B cell (primary cell): ENCODE data around the gene GPRASP3. TPM values are rescaled to one million over a fixed set of nuclear protein-coding genes. Genes with fewer than 3 reads are reported as not detected.

Experiments used
- ATAC-seq: fragments of 200-7000 bp; cut with Tn5 transposase; one replicate; pipeline ENCODE4 v1.10.0; 2021; ENCODE audit warnings: low read depth, mild to moderate bottlenecking, moderate number of reproducible peaks, moderate library complexity
- CTCF ChIA-PET: fragments of 350-600 bp; sonication (Branson Sonifier 250); formaldehyde crosslinking; loops from one replicate; lab custom pipeline; 2021; ENCODE audit warnings: antibody characterized with exemption, inconsistent platforms; lab: Charles Lee
- POLR2A ChIA-PET: fragments of 350-600 bp; sonication (Branson Sonifier 250); formaldehyde crosslinking; loops from one replicate; lab custom pipeline; 2021; ENCODE audit warnings: antibody characterized with exemption; lab: Charles Lee
- DNase-seq: peaks from one replicate; pipeline ENCODE4 v3.0.0; 2013
- H2AFZ ChIP-seq: 2 replicates; pipeline ENCODE4 v1.6.1; 2012; ENCODE audit warnings: mild to moderate bottlenecking, low read depth, low read length; ENCODE audit not compliant: insufficient read depth, poor library complexity, severe bottlenecking
- H3K27ac ChIP-seq, 2 donors: 1 replicate in 1 of 2; 2 replicates in 1 of 2; pipeline ENCODE4 v1.5.1; 2012 to 2013; ENCODE audit warnings: low read length in 2 of 2, mild to moderate bottlenecking in 2 of 2, moderate library complexity in 1 of 2
- H3K27me3 ChIP-seq, 4 experiments: fragments of 200-600 bp in 1 of 4; sonication (generic) in 1 of 4; replicated peaks in 1 of 4; 1 replicate in 2 of 4; 2 replicates in 2 of 4; pipeline versions ENCODE4 v1.6.1 to v1.7.0; 2013 to 2016; ENCODE audit warnings: low read length in 3 of 4, mild to moderate bottlenecking in 2 of 4, mixed read lengths in 1 of 4, moderate library complexity in 1 of 4; ENCODE audit not compliant: insufficient read depth in 4 of 4, control insufficient read depth in 3 of 4; ENCODE audit errors: control extremely low read depth in 1 of 4
- H3K36me3 ChIP-seq, 2 experiments: replicated peaks in 1 of 2; 1 replicate in 1 of 2; 2 replicates in 1 of 2; pipeline versions ENCODE4 v1.6.1 to v1.7.1; 2013; ENCODE audit warnings: low read length in 1 of 2; ENCODE audit not compliant: insufficient read depth in 2 of 2, control insufficient read depth in 1 of 2; ENCODE audit errors: control extremely low read depth in 1 of 2, extremely low read depth in 1 of 2
- H3K4me1 ChIP-seq, 2 donors: fragments of 200-600 bp in 1 of 2; sonication (generic) in 1 of 2; 1 replicate in 1 of 2; 2 replicates in 1 of 2; pipeline versions ENCODE4 v1.5.1 to v1.6.1; 2013 to 2017; ENCODE audit warnings: low read length in 2 of 2; ENCODE audit not compliant: control insufficient read depth in 2 of 2, insufficient read depth in 2 of 2
- H3K4me2 ChIP-seq: replicated peaks from 2 replicates; pipeline ENCODE3; 2012; ENCODE audit warnings: mild to moderate bottlenecking, low read depth, low read length; ENCODE audit not compliant: poor library complexity, severe bottlenecking
- H3K4me3 ChIP-seq, 5 experiments: fragments of 200-600 bp in 1 of 5; sonication (generic) in 1 of 5; 1 replicate in 3 of 5; 2 replicates in 2 of 5; pipeline versions ENCODE4 v1.5.1 to v1.7.0; 2011 to 2016; ENCODE audit warnings: low read length in 4 of 5, mild to moderate bottlenecking in 4 of 5, low read depth in 2 of 5, control low read depth in 1 of 5, moderate library complexity in 1 of 5; ENCODE audit not compliant: insufficient read depth in 1 of 5; ENCODE audit errors: control extremely low read depth in 1 of 5, extremely low read depth in 1 of 5
- H3K79me2 ChIP-seq: fragments of 200-600 bp; sonication (generic); one replicate; pipeline ENCODE4 v1.6.0; 2016; ENCODE audit warnings: low read length; ENCODE audit not compliant: control insufficient read depth, insufficient read depth
- H3K9ac ChIP-seq: fragments of 200-600 bp; sonication (generic); 2 replicates; pipeline ENCODE4 v1.6.1; 2017; ENCODE audit warnings: mild to moderate bottlenecking, low read length, moderate library complexity
- H3K9me3 ChIP-seq, 3 donors: one replicate each; pipeline versions ENCODE4 v1.6.1 to v1.7.1; 2013; ENCODE audit warnings: low read length in 2 of 3; ENCODE audit not compliant: control insufficient read depth in 2 of 3, insufficient read depth in 1 of 3; ENCODE audit errors: control extremely low read depth in 1 of 3
- H4K20me1 ChIP-seq: 2 replicates; pipeline ENCODE4 v1.6.0; 2012; ENCODE audit warnings: mild to moderate bottlenecking, low read length; ENCODE audit not compliant: insufficient read depth, control insufficient read depth, poor library complexity, severe bottlenecking
- H3K27ac Mint-ChIP-seq: one replicate; pipeline ENCODE4 v1.8.0; 2021; ENCODE audit warnings: mixed read lengths
- H3K27me3 Mint-ChIP-seq: one replicate; pipeline ENCODE4 v1.8.0; 2021; ENCODE audit warnings: mixed read lengths
- H3K4me1 Mint-ChIP-seq: one replicate; pipeline ENCODE4 v1.8.0; 2021; ENCODE audit warnings: mixed read lengths
- H3K4me3 Mint-ChIP-seq: one replicate; pipeline ENCODE4 v1.8.0; 2021; ENCODE audit warnings: mixed read lengths
- H3K9me3 Mint-ChIP-seq: one replicate; pipeline ENCODE4 v1.8.0; 2022; ENCODE audit warnings: mixed read lengths; ENCODE audit not compliant: insufficient read depth
- CTCF ChIP-seq: fragments of 200-600 bp; IDR thresholded peaks from one replicate; pipeline ENCODE4 v1.8.0; 2022; ENCODE audit warnings: antibody characterized with exemption, mild to moderate bottlenecking
- EZH2 ChIP-seq: IDR thresholded peaks from 2 replicates; pipeline ENCODE4 v1.6.1; 2012; ENCODE audit warnings: borderline replicate concordance, low read depth, mild to moderate bottlenecking, moderate library complexity, low read length; ENCODE audit not compliant: insufficient read depth, poor library complexity, severe bottlenecking
- WGBS: methylation state at CpG from one replicate; pipeline ENCODE4 v1.1.5; 2013; ENCODE audit warnings: missing lambda C conversion rate; ENCODE audit not compliant: insufficient coverage; 5-methylcytosine and 5-hydroxymethylcytosine counted together
- intact Hi-C: fragments of 100-400 bp; cut with micrococcal nuclease; formaldehyde crosslinking; loops from one replicate; pipeline ENCODE4 v1.10.0; 2022
- polyA plus RNA-seq: library from polyadenylated mRNA; depleted of rRNA; stranded (reverse); fragments of >200 nt; gene quantifications from 2 replicates; pipeline ENCODE4 v1.2.3, GENCODE V29; 2012
- total RNA-seq, 2 donors: library from RNA; stranded (reverse); fragments of 120-200 nt in 1 of 2; gene quantifications; 1 replicate in 1 of 2; 2 replicates in 1 of 2; pipeline versions ENCODE4 v1.2.3 to v1.2.4, GENCODE V29; 2013 to 2022

Gene GPRASP3
- total and polyA plus RNA-seq, 2 donors (not counting 1 experiment from before 2014, with no cell fraction given), result 0.28 to 0.89 TPM

- Histone ChIP-seq H3K4me3 (no peak overlapping the region), H4K20me1 (no peaks in the 10 kb centered on the region), H3K27me3 (no peaks in the 10 kb centered on the region), H3K9ac (no peak overlapping the region), H3K79me2 (no peaks in the 10 kb centered on the region), H2AFZ (no peak overlapping the region), H3K9me3 (no peaks in the 10 kb centered on the region), H3K36me3 (no peaks in the 10 kb centered on the region), H3K4me1 (peaks cover 5 to 6% of the 10 kb centered on the region in 2 donors), H3K27ac (no peak overlapping the region), H3K4me2 (no peak overlapping the region)
- peaks cover 12% of the 10 kb centered on the region for H3K4me1 Mint-ChIP-seq
- H3K27me3 Mint-ChIP-seq, result no peaks in the 10 kb centered on the region
- no peak overlapping the region for H3K4me3 Mint-ChIP-seq
- H3K9me3 Mint-ChIP-seq, result no peaks in the 10 kb centered on the region
- no CpG with 5 or more reads among the region's 4 CpGs for WGBS
- TF ChIP-seq CTCF (no peak), EZH2 (no peak)
- CTCF ChIA-PET, result no interaction called here
- H3K27ac Mint-ChIP-seq, result no peak overlapping the region
- DNase-seq (no peak), ATAC-seq (no peak)
- intact Hi-C loops, result loop anchor here (5.0 kb wide), 2 partner anchors 109 to 169 kb away; partner anchors contain the start of gene ARMCX5
- POLR2A ChIA-PET, result no interaction called here
These were observed 45.3 kb downstream of the GPRASP3 start for GRCh38 chrX:102765809-102766208.

GRCh38 chrX:102767287-102767686 is 46.7 kb downstream of the GPRASP3 start:
- H3K4me3 ChIP-seq, result no peak overlapping the region
- no peaks in the 10 kb centered on the region for H4K20me1 ChIP-seq
- no peak overlapping the region for H2AFZ ChIP-seq
- no peak overlapping the region for H3K4me2 ChIP-seq
- no peaks in the 10 kb centered on the region for H3K9me3 ChIP-seq
- CTCF ChIA-PET, result no interaction called here
- H3K27me3 ChIP-seq, result no peaks in the 10 kb centered on the region
- no peak overlapping the region for H3K9ac ChIP-seq
- H3K4me1 Mint-ChIP-seq, result peaks cover 16% of the 10 kb centered on the region
- H3K27ac Mint-ChIP-seq, result no peak overlapping the region
- WGBS, result no CpG with 5 or more reads among the region's 1 CpG
- DNase-seq, result no peak
- ATAC-seq, result no peak
- no peaks in the 10 kb centered on the region for H3K27me3 Mint-ChIP-seq
- H3K4me1 ChIP-seq, result peaks cover 5 to 6% of the 10 kb centered on the region in 2 donors
- no peak overlapping the region for H3K27ac ChIP-seq
- H3K9me3 Mint-ChIP-seq, result no peaks in the 10 kb centered on the region
- POLR2A ChIA-PET, result no interaction called here
- no peak overlapping the region for H3K4me3 Mint-ChIP-seq
- no peaks in the 10 kb centered on the region for H3K36me3 ChIP-seq
- intact Hi-C loops, result loop anchor here (5.0 kb wide), 2 partner anchors 110 to 170 kb away; partner anchors contain the start of gene ARMCX5
- TF ChIP-seq CTCF (no peak), EZH2 (no peak)
- H3K79me2 ChIP-seq, result no peaks in the 10 kb centered on the region
